ENCODE measurements around the gene PMM2. TPM values are rescaled to one million over a fixed set of nuclear protein-coding genes. Genes with fewer than 3 reads are reported as not detected.

The PMM2 gene
- total RNA-seq, 1 experiment from 2014 or later, result 53.8 TPM

DNA sequence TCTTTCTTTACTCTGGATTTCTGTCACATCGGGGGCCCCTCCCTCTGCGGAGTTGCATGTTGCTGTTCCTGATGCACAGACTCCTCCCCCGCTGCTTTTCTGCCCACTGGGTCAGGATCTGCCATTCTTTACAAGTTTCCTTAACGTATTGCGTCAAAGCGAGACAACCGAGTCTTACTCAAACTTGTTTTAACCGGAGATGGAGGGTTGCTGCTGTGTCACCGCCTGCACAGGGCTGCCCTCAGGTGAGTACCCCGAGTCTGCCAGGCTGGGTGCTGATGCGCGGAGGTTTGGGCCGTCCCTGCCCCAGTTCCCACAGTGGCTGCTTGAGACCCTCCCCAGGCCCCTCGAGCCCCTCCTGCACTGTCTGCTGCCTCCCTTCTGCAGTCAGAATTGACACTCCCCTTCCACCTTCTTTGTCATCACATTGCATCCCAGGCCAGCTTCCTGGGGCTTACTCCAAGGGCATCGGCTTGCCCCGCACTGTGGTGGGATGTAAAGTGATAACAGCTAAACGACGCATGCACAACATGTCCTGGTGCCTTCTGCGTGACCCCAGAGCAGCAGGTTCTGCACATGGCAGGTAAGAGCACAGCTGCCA is 51.9 kb downstream of the PMM2 start:
- Mint-ChIP-seq H3K4me1 (peaks cover 49% of the 10 kb centered on the region), H3K9me3 (no peaks in the 10 kb centered on the region), H3K36me3 (peaks cover 52% of the 10 kb centered on the region), H3K27ac (peak overlapping the region; percentile 93), H3K27me3 (ENCODE audit: low read depth) (no peaks in the 10 kb centered on the region), H3K4me3 (no peak overlapping the region)
- ATAC-seq, result no peak
- ChIA-PET POLR2A (interaction anchor here (1.6 kb wide), 1 partner anchor 19 kb away, joined by 4 read pairs; the partner anchor contains the start of gene CARHSP1), CTCF (interaction anchor here (0.7 to 3.4 kb wide), 2 partner anchors 20 to 30 kb away, joined by 3 to 8 read pairs; partner anchors contain the start of gene CARHSP1)
- no peak for DNase-seq (ENCODE audit: low spot score)
- TF ChIP-seq OVOL2 (CRISPR knock-in tag; IDR thresholded peaks at IDR 0.05; ENCODE audit: borderline replicate concordance), result no peak
- no peak for TF ChIP-seq FOXP1 (CRISPR knock-in tag; IDR thresholded peaks at IDR 0.05; ENCODE audit: borderline replicate concordance)
- TF ChIP-seq, protein P1, sequence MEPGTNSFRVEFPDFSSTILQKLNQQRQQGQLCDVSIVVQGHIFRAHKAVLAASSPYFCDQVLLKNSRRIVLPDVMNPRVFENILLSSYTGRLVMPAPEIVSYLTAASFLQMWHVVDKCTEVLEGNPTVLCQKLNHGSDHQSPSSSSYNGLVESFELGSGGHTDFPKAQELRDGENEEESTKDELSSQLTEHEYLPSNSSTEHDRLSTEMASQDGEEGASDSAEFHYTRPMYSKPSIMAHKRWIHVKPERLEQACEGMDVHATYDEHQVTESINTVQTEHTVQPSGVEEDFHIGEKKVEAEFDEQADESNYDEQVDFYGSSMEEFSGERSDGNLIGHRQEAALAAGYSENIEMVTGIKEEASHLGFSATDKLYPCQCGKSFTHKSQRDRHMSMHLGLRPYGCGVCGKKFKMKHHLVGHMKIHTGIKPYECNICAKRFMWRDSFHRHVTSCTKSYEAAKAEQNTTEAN (CRISPR knock-in tag; IDR thresholded peaks at IDR 0.05), result no peak
- TF ChIP-seq, protein P2, sequence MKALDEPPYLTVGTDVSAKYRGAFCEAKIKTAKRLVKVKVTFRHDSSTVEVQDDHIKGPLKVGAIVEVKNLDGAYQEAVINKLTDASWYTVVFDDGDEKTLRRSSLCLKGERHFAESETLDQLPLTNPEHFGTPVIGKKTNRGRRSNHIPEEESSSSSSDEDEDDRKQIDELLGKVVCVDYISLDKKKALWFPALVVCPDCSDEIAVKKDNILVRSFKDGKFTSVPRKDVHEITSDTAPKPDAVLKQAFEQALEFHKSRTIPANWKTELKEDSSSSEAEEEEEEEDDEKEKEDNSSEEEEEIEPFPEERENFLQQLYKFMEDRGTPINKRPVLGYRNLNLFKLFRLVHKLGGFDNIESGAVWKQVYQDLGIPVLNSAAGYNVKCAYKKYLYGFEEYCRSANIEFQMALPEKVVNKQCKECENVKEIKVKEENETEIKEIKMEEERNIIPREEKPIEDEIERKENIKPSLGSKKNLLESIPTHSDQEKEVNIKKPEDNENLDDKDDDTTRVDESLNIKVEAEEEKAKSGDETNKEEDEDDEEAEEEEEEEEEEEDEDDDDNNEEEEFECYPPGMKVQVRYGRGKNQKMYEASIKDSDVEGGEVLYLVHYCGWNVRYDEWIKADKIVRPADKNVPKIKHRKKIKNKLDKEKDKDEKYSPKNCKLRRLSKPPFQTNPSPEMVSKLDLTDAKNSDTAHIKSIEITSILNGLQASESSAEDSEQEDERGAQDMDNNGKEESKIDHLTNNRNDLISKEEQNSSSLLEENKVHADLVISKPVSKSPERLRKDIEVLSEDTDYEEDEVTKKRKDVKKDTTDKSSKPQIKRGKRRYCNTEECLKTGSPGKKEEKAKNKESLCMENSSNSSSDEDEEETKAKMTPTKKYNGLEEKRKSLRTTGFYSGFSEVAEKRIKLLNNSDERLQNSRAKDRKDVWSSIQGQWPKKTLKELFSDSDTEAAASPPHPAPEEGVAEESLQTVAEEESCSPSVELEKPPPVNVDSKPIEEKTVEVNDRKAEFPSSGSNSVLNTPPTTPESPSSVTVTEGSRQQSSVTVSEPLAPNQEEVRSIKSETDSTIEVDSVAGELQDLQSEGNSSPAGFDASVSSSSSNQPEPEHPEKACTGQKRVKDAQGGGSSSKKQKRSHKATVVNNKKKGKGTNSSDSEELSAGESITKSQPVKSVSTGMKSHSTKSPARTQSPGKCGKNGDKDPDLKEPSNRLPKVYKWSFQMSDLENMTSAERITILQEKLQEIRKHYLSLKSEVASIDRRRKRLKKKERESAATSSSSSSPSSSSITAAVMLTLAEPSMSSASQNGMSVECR (CRISPR knock-in tag; IDR thresholded peaks at IDR 0.05; ENCODE audit: borderline replicate concordance), result no peak
- TF ChIP-seq, protein P3, sequence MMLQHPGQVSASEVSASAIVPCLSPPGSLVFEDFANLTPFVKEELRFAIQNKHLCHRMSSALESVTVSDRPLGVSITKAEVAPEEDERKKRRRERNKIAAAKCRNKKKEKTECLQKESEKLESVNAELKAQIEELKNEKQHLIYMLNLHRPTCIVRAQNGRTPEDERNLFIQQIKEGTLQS (CRISPR knock-in tag; conservative IDR thresholded peaks at IDR 0.05), result no peak
- TF ChIP-seq ZNF121 (CRISPR knock-in tag; IDR thresholded peaks at IDR 0.05), result no peak
- no peak for TF ChIP-seq ZNF232 (CRISPR knock-in tag; IDR thresholded peaks at IDR 0.05)
- TF ChIP-seq MYBL2 (CRISPR knock-in tag; IDR thresholded peaks at IDR 0.05), result no peak
- TF ChIP-seq PRRX2 (CRISPR knock-in tag; IDR thresholded peaks at IDR 0.05), result no peak
- TF ChIP-seq NFYB (CRISPR knock-in tag; conservative IDR thresholded peaks at IDR 0.05; ENCODE audit: low read depth), result no peak
- TF ChIP-seq TP53 (CRISPR knock-in tag; IDR thresholded peaks at IDR 0.05), result no peak
- no peak for TF ChIP-seq ZNF671 (CRISPR knock-in tag; IDR thresholded peaks at IDR 0.05)
- TF ChIP-seq, protein P4, sequence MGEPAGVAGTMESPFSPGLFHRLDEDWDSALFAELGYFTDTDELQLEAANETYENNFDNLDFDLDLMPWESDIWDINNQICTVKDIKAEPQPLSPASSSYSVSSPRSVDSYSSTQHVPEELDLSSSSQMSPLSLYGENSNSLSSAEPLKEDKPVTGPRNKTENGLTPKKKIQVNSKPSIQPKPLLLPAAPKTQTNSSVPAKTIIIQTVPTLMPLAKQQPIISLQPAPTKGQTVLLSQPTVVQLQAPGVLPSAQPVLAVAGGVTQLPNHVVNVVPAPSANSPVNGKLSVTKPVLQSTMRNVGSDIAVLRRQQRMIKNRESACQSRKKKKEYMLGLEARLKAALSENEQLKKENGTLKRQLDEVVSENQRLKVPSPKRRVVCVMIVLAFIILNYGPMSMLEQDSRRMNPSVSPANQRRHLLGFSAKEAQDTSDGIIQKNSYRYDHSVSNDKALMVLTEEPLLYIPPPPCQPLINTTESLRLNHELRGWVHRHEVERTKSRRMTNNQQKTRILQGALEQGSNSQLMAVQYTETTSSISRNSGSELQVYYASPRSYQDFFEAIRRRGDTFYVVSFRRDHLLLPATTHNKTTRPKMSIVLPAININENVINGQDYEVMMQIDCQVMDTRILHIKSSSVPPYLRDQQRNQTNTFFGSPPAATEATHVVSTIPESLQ (CRISPR knock-in tag; IDR thresholded peaks at IDR 0.05), result no peak
- no peak for TF ChIP-seq ZBTB21 (CRISPR knock-in tag; IDR thresholded peaks at IDR 0.05; ENCODE audit: borderline replicate concordance)
- TF ChIP-seq ATF1 (CRISPR knock-in tag; IDR thresholded peaks at IDR 0.05), result no peak
- TF ChIP-seq, protein P5, sequence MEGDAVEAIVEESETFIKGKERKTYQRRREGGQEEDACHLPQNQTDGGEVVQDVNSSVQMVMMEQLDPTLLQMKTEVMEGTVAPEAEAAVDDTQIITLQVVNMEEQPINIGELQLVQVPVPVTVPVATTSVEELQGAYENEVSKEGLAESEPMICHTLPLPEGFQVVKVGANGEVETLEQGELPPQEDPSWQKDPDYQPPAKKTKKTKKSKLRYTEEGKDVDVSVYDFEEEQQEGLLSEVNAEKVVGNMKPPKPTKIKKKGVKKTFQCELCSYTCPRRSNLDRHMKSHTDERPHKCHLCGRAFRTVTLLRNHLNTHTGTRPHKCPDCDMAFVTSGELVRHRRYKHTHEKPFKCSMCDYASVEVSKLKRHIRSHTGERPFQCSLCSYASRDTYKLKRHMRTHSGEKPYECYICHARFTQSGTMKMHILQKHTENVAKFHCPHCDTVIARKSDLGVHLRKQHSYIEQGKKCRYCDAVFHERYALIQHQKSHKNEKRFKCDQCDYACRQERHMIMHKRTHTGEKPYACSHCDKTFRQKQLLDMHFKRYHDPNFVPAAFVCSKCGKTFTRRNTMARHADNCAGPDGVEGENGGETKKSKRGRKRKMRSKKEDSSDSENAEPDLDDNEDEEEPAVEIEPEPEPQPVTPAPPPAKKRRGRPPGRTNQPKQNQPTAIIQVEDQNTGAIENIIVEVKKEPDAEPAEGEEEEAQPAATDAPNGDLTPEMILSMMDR (IDR thresholded peaks at IDR 0.05), result no peak
- no peak for TF ChIP-seq KAT7 (CRISPR knock-in tag; IDR thresholded peaks at IDR 0.05; ENCODE audit: borderline replicate concordance)
- no peak for TF ChIP-seq ETV6 (CRISPR knock-in tag; IDR thresholded peaks at IDR 0.05)
- no peak for TF ChIP-seq JAZF1 (CRISPR knock-in tag; IDR thresholded peaks at IDR 0.05)
- TF ChIP-seq CREM (CRISPR knock-in tag; IDR thresholded peaks at IDR 0.05), result no peak
